ENCODE results near the gene RIPK3.
"Not testable (repeated sequence)": the region's sequence is repeated elsewhere in the genome, so short reads cannot be mapped to it uniquely, and the experiment has no call there.

The RIPK3 gene

GRCh38 chr14:24339284-24340151 is at the start of gene RIPK3:
Gene RIPK3 (minus strand): TSS chr14:24339991. CDS start chr14:24339826, 165 bp downstream.
- no peak for DNase-seq

- no peak for DNase-seq
Measured at GRCh38 chr14:24389226-24389848, 49.5 kb upstream of the RIPK3 start.

- DNase-seq: no peak
Measured at GRCh38 chr14:24388474-24389179, 48.8 kb upstream of the RIPK3 start.

- not testable (repeated sequence) for DNase-seq
Measured at GRCh38 chr14:24387579-24387978, 47.8 kb upstream of the RIPK3 start.

- no peak for DNase-seq
Measured at GRCh38 chr14:24387009-24387345, 47.2 kb upstream of the RIPK3 start.

GRCh38 chr14:24385524-24385923 is 45.7 kb upstream of the RIPK3 start:
- DNase-seq: no peak

GRCh38 chr14:24384169-24384568 is 44.4 kb upstream of the RIPK3 start:
- DNase-seq: no peak

- DNase-seq: no peak
Measured at GRCh38 chr14:24382064-24382371, 42.2 kb upstream of the RIPK3 start.

- DNase-seq: no peak
Measured at GRCh38 chr14:24381363-24382063, 41.7 kb upstream of the RIPK3 start.

GRCh38 chr14:24379907-24380730 is 40.3 kb upstream of the RIPK3 start:
- DNase-seq: no peak

- DNase-seq: no peak
Measured at GRCh38 chr14:24378981-24379906, 39.5 kb upstream of the RIPK3 start.

GRCh38 chr14:24378327-24378726 is 38.5 kb upstream of the RIPK3 start:
- DNase-seq: no peak

- no peak for DNase-seq
Measured at GRCh38 chr14:24377657-24378056, 37.9 kb upstream of the RIPK3 start.

GRCh38 chr14:24377126-24377525 is 37.3 kb upstream of the RIPK3 start:
- DNase-seq: no peak

GRCh38 chr14:24376448-24377070 is 36.8 kb upstream of the RIPK3 start:
- no peak for DNase-seq

GRCh38 chr14:24372701-24373416 is 33.1 kb upstream of the RIPK3 start:
- DNase-seq: no peak

- not testable (repeated sequence) for DNase-seq
Measured at GRCh38 chr14:24371605-24372004, 31.8 kb upstream of the RIPK3 start.

GRCh38 chr14:24370748-24371147 is 31.0 kb upstream of the RIPK3 start:
- DNase-seq: no peak

- DNase-seq: no peak
Measured at GRCh38 chr14:24369907-24370687, 30.3 kb upstream of the RIPK3 start.

Data from amniotic stem cell (primary cell).